ENCODE measurements around the gene OGDH. TPM values are rescaled to one million over a fixed set of nuclear protein-coding genes. Genes with fewer than 3 reads are reported as not detected.

OGDH gene
- 75.1 and 91.1 TPM in 2 replicates for total RNA-seq (2022)
- Bru-seq, nascent RNA: percentile 80 among the genes with signal in this experiment
- percentile 82 among the genes with signal in this experiment for BruChase-seq, experiment 1, labeled RNA remaining after a 6-hour chase
- BruChase-seq, experiment 2, labeled RNA remaining after a 2-hour chase: percentile 79 among the genes with signal in this experiment
- long read RNA-seq, full-length matches to known transcripts: 22 of 55 reads
- long read RNA-seq, partial matches to known transcripts: 29 of 55 reads
- long read RNA-seq, other reads (novel, unspliced or antisense): 4 of 55 reads

DNA sequence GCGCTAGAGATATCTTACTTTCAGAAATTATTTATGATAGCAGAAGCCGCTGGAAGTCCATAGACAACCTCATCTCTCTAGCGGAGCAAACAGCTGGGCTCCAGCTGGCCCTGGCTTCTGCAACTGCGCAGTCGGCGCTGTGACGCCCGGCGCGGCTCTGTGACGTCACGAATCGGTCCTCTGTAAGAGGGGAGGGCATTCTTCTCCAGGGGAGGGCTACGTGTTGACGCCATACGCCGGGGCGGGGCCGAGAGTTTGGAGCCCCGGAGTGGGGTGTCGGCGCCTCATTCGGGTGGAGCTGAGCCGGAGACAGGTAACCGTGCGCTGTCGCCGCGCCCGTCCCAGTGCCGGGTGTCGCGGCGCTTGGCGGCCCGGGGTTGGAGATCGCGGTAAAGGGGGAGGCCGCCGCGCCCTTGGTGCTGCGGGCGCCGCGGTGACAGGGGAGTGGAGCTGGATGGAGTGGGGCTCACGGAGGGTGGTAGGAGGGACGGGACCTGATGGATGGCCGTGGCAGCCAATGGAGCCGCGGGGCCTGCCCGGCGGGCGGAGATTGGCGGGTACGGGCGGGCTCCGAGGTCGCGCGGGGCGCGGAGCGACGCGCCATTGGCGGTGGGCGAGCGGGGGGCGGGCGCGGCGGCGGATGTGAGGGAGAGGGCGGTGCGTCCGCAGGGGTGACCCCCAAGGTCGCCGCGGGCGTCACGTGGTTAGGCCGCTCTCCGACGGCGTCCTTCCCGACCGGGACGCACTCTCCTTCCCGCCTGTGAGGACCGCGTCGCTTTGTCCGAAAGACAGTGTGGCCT lies at the start of gene OGDH:
Gene OGDH, plus strand, starts transcription at position 287 of the 800 bp plus-strand sequence. CDS start 17,717 bp downstream, outside the sequence.
- no TSS peak for BruUV-seq (replicated peaks)
- TF ChIP-seq CTCF (IDR thresholded peaks at IDR 0.05; ENCODE audit: unreplicated experiment): no peak
- no peaks in the 10 kb centered on the region for H3K27me3 Mint-ChIP-seq (ENCODE audit: insufficient read depth, unreplicated experiment)
- H3K4me1 Mint-ChIP-seq (ENCODE audit: insufficient read depth, unreplicated experiment): peaks cover 9% of the 10 kb centered on the region
- peak within 1 kb of the TSS; percentile 97 for H3K4me3 Mint-ChIP-seq (ENCODE audit: unreplicated experiment)
- DNase-seq (ENCODE audit: unreplicated experiment): peak; percentile 98
- peak within 1 kb of the TSS; percentile 99 for H3K27ac Mint-ChIP-seq (ENCODE audit: low read depth, unreplicated experiment)
- peaks cover 12% of the 10 kb centered on the region for H3K36me3 Mint-ChIP-seq (ENCODE audit: insufficient read depth, unreplicated experiment)
- H3K9me3 Mint-ChIP-seq (ENCODE audit: unreplicated experiment): no peaks in the 10 kb centered on the region
- CTCF ChIA-PET: interaction anchor here (0.7 to 1.6 kb wide), 5 partner anchors 18 to 771 kb away, joined by 3 to 4 read pairs (median 3); no protein-coding TSS in a partner anchor
- intact Hi-C loops (cut with micrococcal nuclease): loop anchor here (1.0 to 5.0 kb wide), 4 partner anchors 32 to 191 kb away; partner anchors contain the start of gene ZMIZ2
- POLR2A ChIA-PET: interaction anchor here (0.7 to 4.5 kb wide), 50 partner anchors 10 to 980 kb away, joined by 3 to 92 read pairs (median 5); partner anchors contain the start of genes CCM2, DDX56, H2AZ2 and NUDCD3

DNA sequence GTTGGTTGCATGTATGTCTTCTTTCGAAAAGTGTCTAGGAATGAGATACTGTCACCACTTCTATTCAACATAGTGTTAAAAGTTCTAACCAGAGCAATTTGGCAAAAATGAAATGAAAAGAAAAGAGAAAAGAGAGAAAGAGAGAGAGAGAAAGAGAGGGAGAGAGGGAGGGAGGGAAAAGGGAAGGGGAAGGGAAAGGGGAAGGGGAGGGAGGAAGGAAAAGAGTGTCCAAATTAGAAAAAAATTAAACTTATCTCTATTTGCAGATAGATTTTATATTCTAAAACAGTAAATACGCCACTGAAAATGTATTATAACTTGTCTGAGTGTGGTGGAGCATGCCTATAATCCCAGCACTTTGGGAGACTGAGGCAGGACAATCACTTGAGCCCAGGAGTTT lies 48.9 kb upstream of the OGDH start:
- no peak overlapping the region for H3K4me3 Mint-ChIP-seq (ENCODE audit: unreplicated experiment)
- H3K36me3 Mint-ChIP-seq (ENCODE audit: insufficient read depth, unreplicated experiment): no peaks in the 10 kb centered on the region
- H3K4me1 Mint-ChIP-seq (ENCODE audit: insufficient read depth, unreplicated experiment): peaks cover 5% of the 10 kb centered on the region
- intact Hi-C loops (cut with micrococcal nuclease): no loop called here
- ChIA-PET CTCF (interaction anchor here (1.0 to 1.9 kb wide), 2 partner anchors 8 kb away, joined by 3 to 12 read pairs; no protein-coding TSS in a partner anchor), POLR2A (interaction anchor here (0.5 kb wide), 1 partner anchor 11 kb away, joined by 3 read pairs; no protein-coding TSS in a partner anchor)
- no peaks in the 10 kb centered on the region for H3K9me3 Mint-ChIP-seq (ENCODE audit: unreplicated experiment)
- no peak overlapping the region for H3K27ac Mint-ChIP-seq (ENCODE audit: low read depth, unreplicated experiment)
- DNase-seq (ENCODE audit: unreplicated experiment): no peak
- no peak for TF ChIP-seq CTCF (IDR thresholded peaks at IDR 0.05; ENCODE audit: unreplicated experiment)
- no peaks in the 10 kb centered on the region for H3K27me3 Mint-ChIP-seq (ENCODE audit: insufficient read depth, unreplicated experiment)
- no TSS peak for BruUV-seq (replicated peaks)

GRCh38 chr7:44559485-44559884 lies 46.9 kb upstream of the OGDH start:
- Mint-ChIP-seq H3K9me3 (ENCODE audit: unreplicated experiment) (no peaks in the 10 kb centered on the region), H3K36me3 (ENCODE audit: insufficient read depth, unreplicated experiment) (peaks cover 6% of the 10 kb centered on the region), H3K4me1 (ENCODE audit: insufficient read depth, unreplicated experiment) (peaks cover 9% of the 10 kb centered on the region), H3K27ac (ENCODE audit: low read depth, unreplicated experiment) (no peak overlapping the region), H3K27me3 (ENCODE audit: insufficient read depth, unreplicated experiment) (no peaks in the 10 kb centered on the region), H3K4me3 (ENCODE audit: unreplicated experiment) (no peak overlapping the region)
- ChIA-PET POLR2A (interaction anchor here (1.3 to 6.7 kb wide), 3 partner anchors 14 to 68 kb away, joined by 5 to 55 read pairs (median 12); partner anchors contain the start of gene DDX56), CTCF (interaction anchor here (0.6 kb wide), 1 partner anchor 484 kb away, joined by 4 read pairs; no protein-coding TSS in a partner anchor)
- no peak for DNase-seq (ENCODE audit: unreplicated experiment)
- BruUV-seq (replicated peaks): no TSS peak
- no peak for TF ChIP-seq CTCF (IDR thresholded peaks at IDR 0.05; ENCODE audit: unreplicated experiment)
- intact Hi-C loops (cut with micrococcal nuclease): no loop called here

DNA sequence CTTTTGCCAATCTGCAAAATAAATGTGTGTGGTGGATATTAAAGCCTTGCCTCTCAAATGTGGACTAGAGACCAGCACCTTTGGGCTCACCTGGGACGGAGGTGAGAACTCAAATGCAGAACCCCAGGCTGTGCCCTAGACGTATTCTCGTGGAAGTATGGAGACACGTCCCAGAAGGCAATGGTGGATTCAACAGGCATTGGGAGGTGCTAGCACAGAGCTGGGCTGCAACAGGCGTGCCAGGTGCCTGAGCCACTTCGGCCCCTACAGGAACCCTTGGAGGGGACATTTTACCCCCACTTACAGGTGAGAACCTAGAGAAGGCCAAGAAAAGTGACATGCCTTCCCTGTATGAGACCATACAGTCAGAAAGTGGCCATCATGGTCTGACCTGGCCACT lies 44.9 kb upstream of the OGDH start:
- no peaks in the 10 kb centered on the region for H3K9me3 Mint-ChIP-seq (ENCODE audit: unreplicated experiment)
- peaks cover 16% of the 10 kb centered on the region for H3K4me1 Mint-ChIP-seq (ENCODE audit: insufficient read depth, unreplicated experiment)
- ChIA-PET POLR2A (interaction anchor here (0.7 to 6.7 kb wide), 4 partner anchors 9 to 18 kb away, joined by 3 to 55 read pairs (median 8); partner anchors contain the start of gene DDX56), CTCF (interaction anchor here (0.6 to 2.3 kb wide), 3 partner anchors 8 to 321 kb away, joined by 3 to 9 read pairs (median 3); no protein-coding TSS in a partner anchor)
- no peak overlapping the region for H3K4me3 Mint-ChIP-seq (ENCODE audit: unreplicated experiment)
- H3K36me3 Mint-ChIP-seq (ENCODE audit: insufficient read depth, unreplicated experiment): peaks cover 22% of the 10 kb centered on the region
- no peaks in the 10 kb centered on the region for H3K27me3 Mint-ChIP-seq (ENCODE audit: insufficient read depth, unreplicated experiment)
- BruUV-seq (replicated peaks): no TSS peak
- intact Hi-C loops (cut with micrococcal nuclease): no loop called here
- no peak overlapping the region for H3K27ac Mint-ChIP-seq (ENCODE audit: low read depth, unreplicated experiment)
- DNase-seq (ENCODE audit: unreplicated experiment): no peak
- no peak for TF ChIP-seq CTCF (IDR thresholded peaks at IDR 0.05; ENCODE audit: unreplicated experiment)
